Keratinocyte (primary cell): ENCODE results near the gene NFAT5. TPM values are rescaled to one million over a fixed set of nuclear protein-coding genes. Genes with fewer than 3 reads are reported as not detected.

Experiments
- DNase-seq: peaks from one replicate; pipeline ENCODE4 v3.0.0-alpha.2; 2011; ENCODE audit warnings: low read depth, missing footprints, low spot score
- FAIRE-seq: peaks from 2 replicates; lab custom pipeline; 2011; peaks lifted over from hg19 to GRCh38; lab: Jason Lieb, UNC
- H2AFZ ChIP-seq: 2 replicates; pipeline ENCODE4 v1.6.0; 2012; ENCODE audit warnings: low read length, control low read depth, inconsistent platforms; ENCODE audit not compliant: control insufficient read depth
- H3K27ac ChIP-seq: 2 replicates; pipeline ENCODE4 v1.5.1; 2011; ENCODE audit warnings: low read length; ENCODE audit not compliant: control insufficient read depth, insufficient read depth
- H3K27me3 ChIP-seq: 3 replicates; pipeline ENCODE4 v1.6.0; 2011; ENCODE audit warnings: low read length; ENCODE audit not compliant: control insufficient read depth, insufficient read depth; ENCODE audit errors: extremely low read depth
- H3K36me3 ChIP-seq, 2 experiments: 2 replicates in 1 of 2; 3 replicates in 1 of 2; pipeline ENCODE4 v1.5.1; 2011; ENCODE audit warnings: low read length in 2 of 2, mild to moderate bottlenecking in 1 of 2; ENCODE audit not compliant: control insufficient read depth in 2 of 2, insufficient read depth in 2 of 2; ENCODE audit errors: extremely low read depth in 1 of 2
- H3K4me1 ChIP-seq: 3 replicates; pipeline ENCODE4 v1.5.1; 2011; ENCODE audit warnings: low read length; ENCODE audit not compliant: control insufficient read depth, insufficient read depth; ENCODE audit errors: extremely low read depth
- H3K4me2 ChIP-seq: 3 replicates; pipeline ENCODE4 v1.6.0; 2011; ENCODE audit warnings: low read depth, low read length; ENCODE audit not compliant: control insufficient read depth, insufficient read depth; ENCODE audit errors: extremely low read depth
- H3K4me3 ChIP-seq, 3 experiments: fragments of 200-600 bp in 1 of 3; sonication (generic) in 1 of 3; 2 replicates in 2 of 3; 3 replicates in 1 of 3; pipeline ENCODE4 v1.5.1; 2011 to 2016; ENCODE audit warnings: low read length in 3 of 3, mild to moderate bottlenecking in 3 of 3, control low read depth in 2 of 3, inconsistent platforms in 1 of 3, low read depth in 1 of 3, mixed read lengths in 1 of 3, mixed run types in 1 of 3, moderate library complexity in 1 of 3; ENCODE audit not compliant: control insufficient read depth in 2 of 3, insufficient read depth in 2 of 3; ENCODE audit errors: extremely low read depth in 1 of 3
- H3K79me2 ChIP-seq: 2 replicates; pipeline ENCODE4 v1.6.0; 2012; ENCODE audit warnings: low read length; ENCODE audit not compliant: control insufficient read depth, insufficient read depth
- H3K9ac ChIP-seq: 3 replicates; pipeline ENCODE4 v1.6.0; 2011; ENCODE audit warnings: low read length; ENCODE audit not compliant: control insufficient read depth, insufficient read depth; ENCODE audit errors: extremely low read depth
- H3K9me1 ChIP-seq: 3 replicates; pipeline ENCODE4 v1.6.0; 2011; ENCODE audit warnings: low read length; ENCODE audit not compliant: control insufficient read depth, insufficient read depth; ENCODE audit errors: extremely low read depth
- H3K9me3 ChIP-seq: 2 replicates; pipeline ENCODE4 v1.5.1; 2012; ENCODE audit warnings: low read depth, low read length; ENCODE audit not compliant: control insufficient read depth
- H4K20me1 ChIP-seq: 3 replicates; pipeline ENCODE4 v1.6.0; 2011; ENCODE audit warnings: low read length; ENCODE audit not compliant: control insufficient read depth, insufficient read depth; ENCODE audit errors: extremely low read depth
- EZH2 ChIP-seq: IDR thresholded peaks from one replicate; pipeline ENCODE4 v1.6.1; 2012; ENCODE audit warnings: inconsistent platforms, mild to moderate bottlenecking, low read length, moderate library complexity
- dilution Hi-C: fragments of 300-500 bp; cut with MboI; formaldehyde crosslinking; loops from one replicate; pipeline ENCODE4 v1.7.0; 2020; ENCODE audit warnings: low sequenced_read_pairs; ENCODE audit not compliant: extremely low pct_ligation_motif_present
- polyA plus RNA-seq, 5 experiments: library from polyadenylated mRNA; depleted of rRNA in 3 of 5; stranded (reverse) in 3 of 5; stranded (forward) in 1 of 5; unstranded in 1 of 5; fragments of >200 nt; gene quantifications; 1 replicate in 1 of 5; 2 replicates in 3 of 5; 3 replicates in 1 of 5; pipeline versions ENCODE4 v1.2.1 to v1.2.3, GENCODE V29; 2011 to 2012; ENCODE audit warnings: missing spikeins in 2 of 5, low read depth in 1 of 5, low replicate concordance in 1 of 5
- TF ChIP-seq, protein P1 (sequence below), 3 experiments: IDR thresholded peaks in 1 of 3; conservative IDR thresholded peaks in 1 of 3; optimal IDR thresholded peaks in 1 of 3; 2 replicates in 2 of 3; 3 replicates in 1 of 3; pipeline versions ENCODE3 to v1.5.1; 2011; ENCODE audit warnings: low read length in 3 of 3, mild to moderate bottlenecking in 3 of 3, moderate library complexity in 2 of 3, control low read depth in 1 of 3, inconsistent platforms in 1 of 3; ENCODE audit not compliant: insufficient read depth in 2 of 3; ENCODE audit errors: extremely low read depth in 1 of 3

Gene NFAT5
- polyA plus RNA-seq, 1 donor (not counting 4 experiments of a cell fraction or from before 2014, with no cell fraction given), result 24.9 TPM

- H3K27me3 ChIP-seq, result no peaks in the 10 kb centered on the region
- DNase-seq (no peak), FAIRE-seq (no peak)
- H2AFZ ChIP-seq, result no peak overlapping the region
- H3K36me3 ChIP-seq, result peaks cover 53 to 69% of the 10 kb centered on the region in 2 experiments
- TF ChIP-seq, protein P1, sequence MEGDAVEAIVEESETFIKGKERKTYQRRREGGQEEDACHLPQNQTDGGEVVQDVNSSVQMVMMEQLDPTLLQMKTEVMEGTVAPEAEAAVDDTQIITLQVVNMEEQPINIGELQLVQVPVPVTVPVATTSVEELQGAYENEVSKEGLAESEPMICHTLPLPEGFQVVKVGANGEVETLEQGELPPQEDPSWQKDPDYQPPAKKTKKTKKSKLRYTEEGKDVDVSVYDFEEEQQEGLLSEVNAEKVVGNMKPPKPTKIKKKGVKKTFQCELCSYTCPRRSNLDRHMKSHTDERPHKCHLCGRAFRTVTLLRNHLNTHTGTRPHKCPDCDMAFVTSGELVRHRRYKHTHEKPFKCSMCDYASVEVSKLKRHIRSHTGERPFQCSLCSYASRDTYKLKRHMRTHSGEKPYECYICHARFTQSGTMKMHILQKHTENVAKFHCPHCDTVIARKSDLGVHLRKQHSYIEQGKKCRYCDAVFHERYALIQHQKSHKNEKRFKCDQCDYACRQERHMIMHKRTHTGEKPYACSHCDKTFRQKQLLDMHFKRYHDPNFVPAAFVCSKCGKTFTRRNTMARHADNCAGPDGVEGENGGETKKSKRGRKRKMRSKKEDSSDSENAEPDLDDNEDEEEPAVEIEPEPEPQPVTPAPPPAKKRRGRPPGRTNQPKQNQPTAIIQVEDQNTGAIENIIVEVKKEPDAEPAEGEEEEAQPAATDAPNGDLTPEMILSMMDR (optimal IDR thresholded peaks at IDR 0.05 in 1 of 3, IDR thresholded peaks at IDR 0.05 in 1 of 3, conservative IDR thresholded peaks at IDR 0.05 in 1 of 3; ENCODE audit: extremely low read depth in 1 of 3, insufficient read depth in 2 of 3, low read length in 3 of 3), result no peak
- no peak for TF ChIP-seq EZH2
- dilution Hi-C loops, result no loop called here
- H3K9me1 ChIP-seq, result no peaks in the 10 kb centered on the region
- H3K4me1 ChIP-seq, result peaks cover 13% of the 10 kb centered on the region
- H4K20me1 ChIP-seq, result peaks cover 4% of the 10 kb centered on the region
- peaks cover 34% of the 10 kb centered on the region for H3K79me2 ChIP-seq
- no peak overlapping the region for H3K27ac ChIP-seq
- no peak overlapping the region for H3K4me2 ChIP-seq
- H3K4me3 ChIP-seq, result no peak overlapping the region
- no peak overlapping the region for H3K9ac ChIP-seq
- no peaks in the 10 kb centered on the region for H3K9me3 ChIP-seq
These were observed 179.5 kb downstream of the NFAT5 start for GRCh38 chr16:69745232-69745612.

- no peaks in the 10 kb centered on the region for H3K9me3 ChIP-seq
- H3K79me2 ChIP-seq, result peaks cover 41% of the 10 kb centered on the region
- peaks cover 4% of the 10 kb centered on the region for H4K20me1 ChIP-seq
- no peak overlapping the region for H3K4me2 ChIP-seq
- H2AFZ ChIP-seq, result no peak overlapping the region
- no peaks in the 10 kb centered on the region for H3K27me3 ChIP-seq
- FAIRE-seq, result no peak
- no peak for TF ChIP-seq EZH2
- TF ChIP-seq, protein P1 (optimal IDR thresholded peaks at IDR 0.05 in 1 of 3, IDR thresholded peaks at IDR 0.05 in 1 of 3, conservative IDR thresholded peaks at IDR 0.05 in 1 of 3; ENCODE audit: extremely low read depth in 1 of 3, insufficient read depth in 2 of 3, low read length in 3 of 3), result no peak
- H3K9ac ChIP-seq, result no peak overlapping the region
- no peak overlapping the region for H3K27ac ChIP-seq
- no peaks in the 10 kb centered on the region for H3K9me1 ChIP-seq
- no peak overlapping the region for H3K4me3 ChIP-seq
- peaks cover 55 to 73% of the 10 kb centered on the region in 2 experiments for H3K36me3 ChIP-seq
- dilution Hi-C loops, result no loop called here
- no peak for DNase-seq
- peaks cover 13% of the 10 kb centered on the region for H3K4me1 ChIP-seq
These were observed 180.2 kb downstream of the NFAT5 start for GRCh38 chr16:69745959-69746358.
